DOHH2 (cell line): ENCODE results near the gene KRT73.

Experiments used
- EZH2phosphoT487 ChIP-seq: fragments of 200-600 bp; sonication (generic); IDR thresholded peaks from 2 replicates; pipeline ENCODE4 v1.6.1; 2017; ENCODE audit warnings: borderline replicate concordance, mild to moderate bottlenecking, antibody characterized with exemption, low read length, moderate library complexity, mixed read lengths
- TF ChIP-seq, protein P1 (sequence below): fragments of 200-600 bp; sonication (generic); IDR thresholded peaks from one replicate; pipeline ENCODE4 v1.5.1; 2014; ENCODE audit warnings: antibody characterized with exemption, mild to moderate bottlenecking, low read depth, low read length; ENCODE audit not compliant: poor library complexity, severe bottlenecking

DNA sequence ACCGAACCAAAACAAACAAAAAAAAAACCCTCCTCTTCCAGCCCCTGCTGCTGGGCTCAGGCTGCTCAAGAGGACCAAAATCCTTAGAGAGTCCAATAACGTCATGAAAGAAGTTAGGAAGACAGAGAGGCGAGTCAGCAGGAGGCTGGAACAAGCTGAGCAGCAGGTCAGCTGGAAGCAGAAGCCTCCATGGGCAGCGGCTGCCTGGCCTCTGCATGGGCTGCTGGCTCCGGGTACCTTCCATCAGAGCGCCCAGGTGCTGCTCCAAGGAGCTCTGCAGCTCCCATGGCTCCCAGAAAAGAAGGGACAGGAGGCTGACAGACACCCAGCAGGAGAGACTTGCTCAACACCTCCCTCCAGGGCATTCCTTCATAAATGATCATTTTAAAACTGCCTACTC is 36.9 kb upstream of the KRT73 start:
- TF ChIP-seq, protein P1, sequence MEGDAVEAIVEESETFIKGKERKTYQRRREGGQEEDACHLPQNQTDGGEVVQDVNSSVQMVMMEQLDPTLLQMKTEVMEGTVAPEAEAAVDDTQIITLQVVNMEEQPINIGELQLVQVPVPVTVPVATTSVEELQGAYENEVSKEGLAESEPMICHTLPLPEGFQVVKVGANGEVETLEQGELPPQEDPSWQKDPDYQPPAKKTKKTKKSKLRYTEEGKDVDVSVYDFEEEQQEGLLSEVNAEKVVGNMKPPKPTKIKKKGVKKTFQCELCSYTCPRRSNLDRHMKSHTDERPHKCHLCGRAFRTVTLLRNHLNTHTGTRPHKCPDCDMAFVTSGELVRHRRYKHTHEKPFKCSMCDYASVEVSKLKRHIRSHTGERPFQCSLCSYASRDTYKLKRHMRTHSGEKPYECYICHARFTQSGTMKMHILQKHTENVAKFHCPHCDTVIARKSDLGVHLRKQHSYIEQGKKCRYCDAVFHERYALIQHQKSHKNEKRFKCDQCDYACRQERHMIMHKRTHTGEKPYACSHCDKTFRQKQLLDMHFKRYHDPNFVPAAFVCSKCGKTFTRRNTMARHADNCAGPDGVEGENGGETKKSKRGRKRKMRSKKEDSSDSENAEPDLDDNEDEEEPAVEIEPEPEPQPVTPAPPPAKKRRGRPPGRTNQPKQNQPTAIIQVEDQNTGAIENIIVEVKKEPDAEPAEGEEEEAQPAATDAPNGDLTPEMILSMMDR, result no peak
- no peak for TF ChIP-seq EZH2phosphoT487
